ENCODE data around the gene STRBP. TPM values are rescaled to one million over a fixed set of nuclear protein-coding genes. Genes with fewer than 3 reads are reported as not detected.

The STRBP gene
- 10 to 100 TPM; 31.6 to 34.8 TPM for total RNA-seq

GRCh38 chr9:123268465-123269259, at the start of gene STRBP:
TSS of gene STRBP (minus strand) at chr9:123268586. CDS start at chr9:123184134, 84,452 bp downstream.
- peak within 1 kb of the TSS; percentile 73 for H3K4me3 Mint-ChIP-seq
- H3K27me3 Mint-ChIP-seq: no peaks in the 10 kb centered on the region
- no peaks in the 10 kb centered on the region for H3K9me3 Mint-ChIP-seq (ENCODE audit: low read depth)
- H3K27ac Mint-ChIP-seq: peak within 1 kb of the TSS; percentile 26
- peaks cover 32% of the 10 kb centered on the region for H3K4me1 Mint-ChIP-seq
- ATAC-seq (peak; percentile 93), DNase-seq (peak; percentile 96)
- ChIA-PET CTCF (interaction anchor here (0.7 to 1.5 kb wide), 6 partner anchors 9 to 337 kb away, joined by 3 to 7 read pairs (median 3); partner anchors contain the start of gene ZBTB26), POLR2A (interaction anchor here (0.8 kb wide), 1 partner anchor 71 kb away, joined by 3 read pairs; no protein-coding TSS in a partner anchor)
- intact Hi-C loops (cut with DNase I, micrococcal nuclease): loop anchor here (1.0 to 2.0 kb wide), 7 partner anchors 36 to 363 kb away; partner anchors contain the start of genes RABGAP1 (in 1 of the 2), RC3H2 (in 1 of the 2) and ZBTB6 (in 1 of the 2)
- no peaks in the 10 kb centered on the region for H3K36me3 Mint-ChIP-seq (ENCODE audit: low read depth)

- intact Hi-C loops (cut with DNase I, micrococcal nuclease): no loop called here
- Mint-ChIP-seq H3K9me3 (ENCODE audit: low read depth) (no peaks in the 10 kb centered on the region), H3K36me3 (ENCODE audit: low read depth) (no peaks in the 10 kb centered on the region), H3K4me1 (peaks cover 12% of the 10 kb centered on the region), H3K4me3 (no peak overlapping the region), H3K27me3 (no peaks in the 10 kb centered on the region), H3K27ac (no peak overlapping the region)
- POLR2A ChIA-PET: interaction anchor here (0.7 kb wide), 1 partner anchor 380 kb away, joined by 3 read pairs; no protein-coding TSS in a partner anchor
- DNase-seq (no peak), ATAC-seq (no peak)
- CTCF ChIA-PET: no interaction called here
These were observed 47.8 kb upstream of the STRBP start for GRCh38 chr9:123316053-123316718.

GRCh38 chr9:123315635-123316034, 47.2 kb upstream of the STRBP start:
- no peaks in the 10 kb centered on the region for H3K27me3 Mint-ChIP-seq

GRCh38 chr9:123314617-123315016, 46.2 kb upstream of the STRBP start:
- CTCF ChIA-PET: no interaction called here
- POLR2A ChIA-PET: no interaction called here
- no peaks in the 10 kb centered on the region for H3K27me3 Mint-ChIP-seq
- no peak for ATAC-seq
- intact Hi-C loops (cut with DNase I, micrococcal nuclease): no loop called here
- peaks cover 12% of the 10 kb centered on the region for H3K4me1 Mint-ChIP-seq
- no peaks in the 10 kb centered on the region for H3K36me3 Mint-ChIP-seq (ENCODE audit: low read depth)
- H3K27ac Mint-ChIP-seq: no peak overlapping the region
- DNase-seq: no peak
- no peak overlapping the region for H3K4me3 Mint-ChIP-seq
- no peaks in the 10 kb centered on the region for H3K9me3 Mint-ChIP-seq (ENCODE audit: low read depth)

More at GRCh38 chr9:123315635-123316034, 47.2 kb upstream of the STRBP start:
- no peaks in the 10 kb centered on the region for H3K9me3 Mint-ChIP-seq (ENCODE audit: low read depth)
- H3K4me3 Mint-ChIP-seq: no peak overlapping the region
- no peak for ATAC-seq
- no peak overlapping the region for H3K27ac Mint-ChIP-seq
- DNase-seq: no peak
- H3K4me1 Mint-ChIP-seq: peaks cover 12% of the 10 kb centered on the region
- ChIA-PET CTCF (no interaction called here), POLR2A (interaction anchor here (0.7 kb wide), 1 partner anchor 380 kb away, joined by 3 read pairs; no protein-coding TSS in a partner anchor)
- intact Hi-C loops (cut with DNase I, micrococcal nuclease): no loop called here
- H3K36me3 Mint-ChIP-seq (ENCODE audit: low read depth): no peaks in the 10 kb centered on the region

GRCh38 chr9:123312306-123312877, 44.0 kb upstream of the STRBP start:
- no peaks in the 10 kb centered on the region for H3K27me3 Mint-ChIP-seq
- ATAC-seq (no peak), DNase-seq (no peak)
- no peak overlapping the region for H3K27ac Mint-ChIP-seq
- no peak overlapping the region for H3K4me3 Mint-ChIP-seq
- H3K9me3 Mint-ChIP-seq (ENCODE audit: low read depth): no peaks in the 10 kb centered on the region
- H3K4me1 Mint-ChIP-seq: peaks cover 3% of the 10 kb centered on the region
- ChIA-PET POLR2A (no interaction called here), CTCF (no interaction called here)
- intact Hi-C loops (cut with DNase I, micrococcal nuclease): no loop called here
- H3K36me3 Mint-ChIP-seq (ENCODE audit: low read depth): no peaks in the 10 kb centered on the region

- no peaks in the 10 kb centered on the region for H3K36me3 Mint-ChIP-seq (ENCODE audit: low read depth)
- no peaks in the 10 kb centered on the region for H3K9me3 Mint-ChIP-seq (ENCODE audit: low read depth)
- H3K4me1 Mint-ChIP-seq: peaks cover 2% of the 10 kb centered on the region
- DNase-seq: no peak
- intact Hi-C loops (cut with DNase I, micrococcal nuclease): no loop called here
- POLR2A ChIA-PET: no interaction called here
- H3K4me3 Mint-ChIP-seq: no peak overlapping the region
- H3K27ac Mint-ChIP-seq: no peak overlapping the region
- ATAC-seq: no peak
- CTCF ChIA-PET: no interaction called here
- H3K27me3 Mint-ChIP-seq: no peaks in the 10 kb centered on the region
These were observed 42.9 kb upstream of the STRBP start for GRCh38 chr9:123311250-123311752.

- H3K4me3 Mint-ChIP-seq: no peak overlapping the region
- no peaks in the 10 kb centered on the region for H3K36me3 Mint-ChIP-seq (ENCODE audit: low read depth)
- no peak for ATAC-seq
- ChIA-PET CTCF (interaction anchor here (1.1 kb wide), 1 partner anchor 137 kb away, joined by 5 read pairs; no protein-coding TSS in a partner anchor), POLR2A (no interaction called here)
- no peak overlapping the region for H3K27ac Mint-ChIP-seq
- intact Hi-C loops (cut with DNase I, micrococcal nuclease): no loop called here
- H3K27me3 Mint-ChIP-seq: no peaks in the 10 kb centered on the region
- peaks cover 4% of the 10 kb centered on the region for H3K4me1 Mint-ChIP-seq
- DNase-seq: no peak
- no peaks in the 10 kb centered on the region for H3K9me3 Mint-ChIP-seq (ENCODE audit: low read depth)
These were observed 42.3 kb upstream of the STRBP start for GRCh38 chr9:123310551-123311249.

- no peaks in the 10 kb centered on the region for H3K36me3 Mint-ChIP-seq (ENCODE audit: low read depth)
- H3K4me3 Mint-ChIP-seq: no peak overlapping the region
- ATAC-seq: no peak
- ChIA-PET POLR2A (no interaction called here), CTCF (interaction anchor here (1.1 kb wide), 1 partner anchor 138 kb away, joined by 5 read pairs; no protein-coding TSS in a partner anchor)
- no peaks in the 10 kb centered on the region for H3K27me3 Mint-ChIP-seq
- H3K4me1 Mint-ChIP-seq: peaks cover 13% of the 10 kb centered on the region
- no peak overlapping the region for H3K27ac Mint-ChIP-seq
- intact Hi-C loops (cut with DNase I, micrococcal nuclease): no loop called here
- no peak for DNase-seq
- no peaks in the 10 kb centered on the region for H3K9me3 Mint-ChIP-seq (ENCODE audit: low read depth)
These were observed 41.2 kb upstream of the STRBP start for GRCh38 chr9:123309611-123310010.

GRCh38 chr9:123305879-123306278, 37.5 kb upstream of the STRBP start:
- Mint-ChIP-seq H3K4me3 (no peak overlapping the region), H3K27ac (no peak overlapping the region), H3K4me1 (peaks cover 36% of the 10 kb centered on the region), H3K36me3 (ENCODE audit: low read depth) (no peaks in the 10 kb centered on the region), H3K27me3 (no peaks in the 10 kb centered on the region), H3K9me3 (ENCODE audit: low read depth) (no peaks in the 10 kb centered on the region)
- ChIA-PET POLR2A (interaction anchor here (0.6 kb wide), 1 partner anchor 393 kb away, joined by 10 read pairs; the partner anchor contains the start of gene ZBTB6), CTCF (no interaction called here)
- ATAC-seq (no peak), DNase-seq (no peak)
- intact Hi-C loops (cut with DNase I, micrococcal nuclease): loop anchor here in 1 of 2 experiments (2.0 kb wide), 1 partner anchor 37 kb away; the partner anchor contains the start of gene STRBP

GRCh38 chr9:123304340-123304691, 35.9 kb upstream of the STRBP start:
- no peaks in the 10 kb centered on the region for H3K27me3 Mint-ChIP-seq
- H3K4me1 Mint-ChIP-seq: peaks cover 36% of the 10 kb centered on the region
- no peaks in the 10 kb centered on the region for H3K36me3 Mint-ChIP-seq (ENCODE audit: low read depth)
- H3K9me3 Mint-ChIP-seq (ENCODE audit: low read depth): no peaks in the 10 kb centered on the region
- no peak for ATAC-seq
- ChIA-PET POLR2A (interaction anchor here (1.0 kb wide), 1 partner anchor 35 kb away, joined by 3 read pairs; no protein-coding TSS in a partner anchor), CTCF (interaction anchor here (0.8 to 1.1 kb wide), 2 partner anchors 22 to 35 kb away, joined by 5 read pairs; no protein-coding TSS in a partner anchor)
- intact Hi-C loops (cut with DNase I, micrococcal nuclease): loop anchor here in 1 of 2 experiments (1.0 to 2.0 kb wide), 2 partner anchors 35 to 36 kb away; partner anchors contain the start of gene STRBP
- H3K4me3 Mint-ChIP-seq: no peak overlapping the region
- no peak overlapping the region for H3K27ac Mint-ChIP-seq
- DNase-seq: no peak

Measured in activated CD4-positive, alpha-beta T cell treated with anti-CD3 and anti-CD28 coated beads for 36 hours (primary cell).